ENCODE results near the gene C1QBP.

Gene C1QBP

DNA sequence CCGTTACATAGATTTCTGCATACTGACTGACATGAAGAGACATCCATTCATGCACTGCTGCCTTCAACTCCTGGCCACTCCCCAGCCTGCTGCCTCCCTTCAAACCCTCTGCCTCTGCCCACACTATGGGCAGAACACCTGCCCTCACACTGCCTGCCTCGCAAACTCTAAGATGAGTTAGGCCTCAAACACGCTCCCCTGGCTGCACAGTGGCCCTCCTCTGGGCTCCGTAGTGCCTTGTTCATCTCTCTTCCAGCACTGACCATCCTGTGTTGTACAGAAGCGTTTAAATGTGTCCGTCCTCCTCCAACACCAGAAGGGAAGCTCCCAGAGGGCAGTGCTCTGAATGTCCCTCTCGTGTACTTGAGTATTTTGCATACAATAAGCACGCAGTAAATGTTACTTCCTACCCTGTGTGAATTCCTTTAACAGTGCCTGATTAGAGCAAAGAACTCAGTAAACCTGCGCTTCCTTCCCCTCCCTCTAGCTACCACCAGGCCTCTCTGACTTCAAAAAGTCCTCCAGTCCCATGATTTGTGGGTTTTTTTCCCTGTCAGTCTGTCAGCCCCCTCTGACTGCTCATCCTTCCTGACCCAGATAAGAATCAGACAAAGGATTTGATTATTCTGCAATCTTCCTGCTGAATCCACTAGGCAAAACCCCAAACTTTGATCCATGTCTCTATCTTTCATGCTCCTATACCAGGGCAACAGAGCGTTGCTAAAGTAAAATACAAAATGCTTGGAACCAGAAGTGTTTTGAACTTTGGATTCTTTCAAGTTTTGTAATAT, 26.0 kb upstream of the C1QBP start:
- peaks cover 2% of the 10 kb centered on the region; the same call in 1 of the 2 replicates for H3F3A ChIP-seq (ENCODE audit: insufficient read depth, low read length)
- H3K27me3 ChIP-seq (replicated peaks; ENCODE audit: insufficient read depth, low read length), result no peaks in the 10 kb centered on the region
- no peak overlapping the region for H3K9ac ChIP-seq (ENCODE audit: low read length)

GRCh38 chr17:5446786-5447185, 7.8 kb upstream of the C1QBP start:
- peaks cover 8% of the 10 kb centered on the region for H3K36me3 ChIP-seq (replicated peaks; ENCODE audit: insufficient read depth, low read length)

More for the DNA sequence above, 26.0 kb upstream of the C1QBP start:
- no peak for DNase-seq
- Histone ChIP-seq H3K27ac (ENCODE audit: low read length) (no peak overlapping the region), H2AFZ (ENCODE audit: low read length) (no peak overlapping the region), H3K9me3 (replicated peaks; ENCODE audit: insufficient read depth, low read length) (no peaks in the 10 kb centered on the region), H3K4me1 (ENCODE audit: low read length) (peaks cover 8% of the 10 kb centered on the region; the same call in 1 of the 2 replicates), H3K4me2 (ENCODE audit: low read depth, low read length) (no peak overlapping the region), H3K79me2 (ENCODE audit: low read length) (peaks cover 67% of the 10 kb centered on the region), H3K36me3 (replicated peaks; ENCODE audit: insufficient read depth, low read length) (no peaks in the 10 kb centered on the region), H3K9me2 (replicated peaks; ENCODE audit: insufficient read depth, low read length) (no peaks in the 10 kb centered on the region), H4K20me1 (ENCODE audit: insufficient read depth, low read length) (no peaks in the 10 kb centered on the region; the same call in 1 of the 2 replicates), H3K4me3 (ENCODE audit: low read length) (no peak overlapping the region)
- TF ChIP-seq EZH2 (optimal IDR thresholded peaks at IDR 0.05; ENCODE audit: low read depth, low read length) (no peak), CTCF (IDR thresholded peaks at IDR 0.05; ENCODE audit: low read length) (no peak), EZH2phosphoT487 (IDR thresholded peaks at IDR 0.05; ENCODE audit: low read length) (no peak)

DNA sequence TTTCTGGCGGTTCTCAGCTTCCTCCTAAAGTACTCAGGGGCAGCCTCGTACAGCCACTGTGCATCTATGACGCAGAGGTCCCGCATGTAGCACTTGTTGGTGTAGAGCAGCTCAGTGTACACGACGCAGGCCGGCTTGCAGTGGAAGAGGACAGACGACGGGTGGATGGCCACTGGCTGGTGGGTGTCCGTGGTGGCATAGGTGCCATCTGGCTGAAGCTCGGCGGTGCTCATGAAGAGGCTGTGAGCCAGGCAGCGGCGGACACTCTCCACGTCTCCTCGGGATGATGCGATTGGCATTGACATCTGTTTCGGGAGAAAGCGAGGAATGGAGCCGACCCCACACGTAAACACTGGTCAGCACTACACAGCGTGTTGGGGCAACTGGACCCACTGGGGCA, 5.3 kb upstream of the C1QBP start:
- peaks cover 4% of the 10 kb centered on the region; the same call in 1 of the 2 replicates for H3K4me1 ChIP-seq (ENCODE audit: low read length)
- no peak overlapping the region for H3K9ac ChIP-seq (ENCODE audit: low read length)
- TF ChIP-seq EZH2 (optimal IDR thresholded peaks at IDR 0.05; ENCODE audit: low read depth, low read length) (no peak), EZH2phosphoT487 (IDR thresholded peaks at IDR 0.05; ENCODE audit: low read length) (no peak), CTCF (IDR thresholded peaks at IDR 0.05; ENCODE audit: low read length) (no peak)
- H3F3A ChIP-seq (ENCODE audit: insufficient read depth, low read length), result peaks cover 2% of the 10 kb centered on the region; the same call in 1 of the 2 replicates
- no peak overlapping the region for H3K4me3 ChIP-seq (ENCODE audit: low read length)
- no peak overlapping the region for H2AFZ ChIP-seq (ENCODE audit: low read length)
- DNase-seq, result no peak
- H4K20me1 ChIP-seq (ENCODE audit: insufficient read depth, low read length), result no peaks in the 10 kb centered on the region
- H3K79me2 ChIP-seq (ENCODE audit: low read length), result peaks cover 6% of the 10 kb centered on the region; the same call in 1 of the 2 replicates
- peaks cover 8% of the 10 kb centered on the region; the same call in 1 of the 2 replicates for H3K36me3 ChIP-seq (replicated peaks; ENCODE audit: insufficient read depth, low read length)
- no peaks in the 10 kb centered on the region for H3K9me2 ChIP-seq (replicated peaks; ENCODE audit: insufficient read depth, low read length)
- H3K27ac ChIP-seq (ENCODE audit: low read length), result no peak overlapping the region
- no peaks in the 10 kb centered on the region for H3K9me3 ChIP-seq (replicated peaks; ENCODE audit: insufficient read depth, low read length)
- no peak overlapping the region for H3K4me2 ChIP-seq (ENCODE audit: low read depth, low read length)
- H3K27me3 ChIP-seq (replicated peaks; ENCODE audit: insufficient read depth, low read length), result no peaks in the 10 kb centered on the region

More at GRCh38 chr17:5446786-5447185, 7.8 kb upstream of the C1QBP start:
- H3K4me1 ChIP-seq (ENCODE audit: low read length), result no peaks in the 10 kb centered on the region
- no peaks in the 10 kb centered on the region for H4K20me1 ChIP-seq (ENCODE audit: insufficient read depth, low read length)
- H3K4me3 ChIP-seq (ENCODE audit: low read length), result no peak overlapping the region
- no peak overlapping the region for H3K9ac ChIP-seq (ENCODE audit: low read length)
- peaks cover 6% of the 10 kb centered on the region; the same call in 1 of the 2 replicates for H3K79me2 ChIP-seq (ENCODE audit: low read length)
- H3K9me3 ChIP-seq (replicated peaks; ENCODE audit: insufficient read depth, low read length), result no peaks in the 10 kb centered on the region
- TF ChIP-seq EZH2 (optimal IDR thresholded peaks at IDR 0.05; ENCODE audit: low read depth, low read length) (no peak), EZH2phosphoT487 (IDR thresholded peaks at IDR 0.05; ENCODE audit: low read length) (no peak), CTCF (IDR thresholded peaks at IDR 0.05; ENCODE audit: low read length) (no peak)
- no peak overlapping the region for H3K4me2 ChIP-seq (ENCODE audit: low read depth, low read length)
- no peak overlapping the region for H3K27ac ChIP-seq (ENCODE audit: low read length)
- no peaks in the 10 kb centered on the region for H3K27me3 ChIP-seq (replicated peaks; ENCODE audit: insufficient read depth, low read length)
- H3K9me2 ChIP-seq (replicated peaks; ENCODE audit: insufficient read depth, low read length), result no peaks in the 10 kb centered on the region
- DNase-seq, result no peak
- H2AFZ ChIP-seq (ENCODE audit: low read length), result no peak overlapping the region
- H3F3A ChIP-seq (ENCODE audit: insufficient read depth, low read length), result no peaks in the 10 kb centered on the region

All from MM.1S (cell line).